ENCODE measurements around the gene ODAD4. TPM values are rescaled to one million over a fixed set of nuclear protein-coding genes. Genes with fewer than 3 reads are reported as not detected.

Gene ODAD4
- total RNA-seq, 2 experiments from 2014 or later = 1.7 to 2.0 TPM

- Mint-ChIP-seq H3K36me3 (ENCODE audit: low read depth) (peaks cover 64% of the 10 kb centered on the region), H3K27ac (no peak overlapping the region), H3K9me3 (no peaks in the 10 kb centered on the region), H3K4me3 (no peak overlapping the region), H3K27me3 (no peaks in the 10 kb centered on the region), H3K4me1 (peaks cover 47% of the 10 kb centered on the region)
- no peak for DNase-seq
- ChIA-PET POLR2A (interaction anchor here (1.4 kb wide), 1 partner anchor 34 kb away, joined by 3 read pairs; no protein-coding TSS in a partner anchor), CTCF (interaction anchor here (0.5 kb wide), 1 partner anchor 159 kb away, joined by 3 read pairs; no protein-coding TSS in a partner anchor)
Measured at GRCh38 chr17:41970901-41971331, 40.5 kb downstream of the ODAD4 start.

- ChIA-PET POLR2A (interaction anchor here (0.9 to 1.6 kb wide), 5 partner anchors 12 to 54 kb away, joined by 3 to 4 read pairs (median 3); partner anchors contain the start of genes ACLY and NKIRAS2), CTCF (no interaction called here)
- Mint-ChIP-seq H3K4me1 (peaks cover 50% of the 10 kb centered on the region), H3K4me3 (no peak overlapping the region), H3K27ac (no peak overlapping the region), H3K36me3 (ENCODE audit: low read depth) (peaks cover 73% of the 10 kb centered on the region), H3K9me3 (no peaks in the 10 kb centered on the region), H3K27me3 (no peaks in the 10 kb centered on the region)
- DNase-seq = no peak
Measured at GRCh38 chr17:41971721-41972523, 41.5 kb downstream of the ODAD4 start.

- Mint-ChIP-seq H3K27ac (no peak overlapping the region), H3K4me1 (peaks cover 44% of the 10 kb centered on the region)
- CTCF ChIA-PET = no interaction called here
Measured at GRCh38 chr17:41972571-41973407, 42.4 kb downstream of the ODAD4 start.

GRCh38 chr17:41973408-41973811 is 43.0 kb downstream of the ODAD4 start:
- Mint-ChIP-seq H3K9me3 (no peaks in the 10 kb centered on the region), H3K27ac (no peak overlapping the region), H3K4me1 (peaks cover 38% of the 10 kb centered on the region), H3K27me3 (no peaks in the 10 kb centered on the region), H3K4me3 (no peak overlapping the region), H3K36me3 (ENCODE audit: low read depth) (peaks cover 78% of the 10 kb centered on the region)
- CTCF ChIA-PET = interaction anchor here (0.7 kb wide), 1 partner anchor 8 kb away, joined by 3 read pairs; no protein-coding TSS in a partner anchor
- POLR2A ChIA-PET = interaction anchor here (1.5 to 1.6 kb wide), 2 partner anchors 30 to 55 kb away, joined by 4 read pairs; partner anchors contain the start of gene ACLY
- no peak for DNase-seq

More at GRCh38 chr17:41972571-41973407, 42.4 kb downstream of the ODAD4 start:
- POLR2A ChIA-PET = interaction anchor here (0.9 to 1.6 kb wide), 5 partner anchors 11 to 55 kb away, joined by 3 to 4 read pairs (median 3); partner anchors contain the start of genes ACLY and NKIRAS2
- no peaks in the 10 kb centered on the region for H3K27me3 Mint-ChIP-seq
- H3K4me3 Mint-ChIP-seq = no peak overlapping the region
- no peaks in the 10 kb centered on the region for H3K9me3 Mint-ChIP-seq
- DNase-seq = no peak
- H3K36me3 Mint-ChIP-seq (ENCODE audit: low read depth) = peaks cover 79% of the 10 kb centered on the region

GRCh38 chr17:41974031-41974430 is 43.6 kb downstream of the ODAD4 start:
- ChIA-PET CTCF (interaction anchor here (0.7 kb wide), 1 partner anchor 8 kb away, joined by 3 read pairs; no protein-coding TSS in a partner anchor), POLR2A (no interaction called here)
- peaks cover 75% of the 10 kb centered on the region for H3K36me3 Mint-ChIP-seq (ENCODE audit: low read depth)

GRCh38 chr17:41974658-41975057 is 44.2 kb downstream of the ODAD4 start:
- Mint-ChIP-seq H3K4me3 (no peak overlapping the region), H3K27ac (no peak overlapping the region), H3K36me3 (ENCODE audit: low read depth) (peaks cover 70% of the 10 kb centered on the region), H3K27me3 (no peaks in the 10 kb centered on the region), H3K4me1 (peaks cover 28% of the 10 kb centered on the region), H3K9me3 (no peaks in the 10 kb centered on the region)
- ChIA-PET POLR2A (interaction anchor here (1.2 to 3.6 kb wide), 3 partner anchors 8 to 138 kb away, joined by 3 to 32 read pairs (median 4); partner anchors contain the start of genes CNP and DHX58), CTCF (interaction anchor here (0.8 kb wide), 1 partner anchor 12 kb away, joined by 3 read pairs; no protein-coding TSS in a partner anchor)
- DNase-seq = no peak

More at GRCh38 chr17:41974031-41974430, 43.6 kb downstream of the ODAD4 start:
- Mint-ChIP-seq H3K9me3 (no peaks in the 10 kb centered on the region), H3K27me3 (no peaks in the 10 kb centered on the region), H3K4me3 (no peak overlapping the region), H3K27ac (no peak overlapping the region), H3K4me1 (peaks cover 33% of the 10 kb centered on the region)
- DNase-seq = no peak

GRCh38 chr17:41975099-41976083 is 45.0 kb downstream of the ODAD4 start:
- no peak for DNase-seq
- Mint-ChIP-seq H3K27me3 (no peaks in the 10 kb centered on the region), H3K9me3 (no peaks in the 10 kb centered on the region), H3K27ac (peak overlapping the region; percentile 18), H3K36me3 (ENCODE audit: low read depth) (peaks cover 72% of the 10 kb centered on the region), H3K4me1 (peaks cover 23% of the 10 kb centered on the region), H3K4me3 (no peak overlapping the region)
- ChIA-PET POLR2A (interaction anchor here (1.2 to 3.6 kb wide), 4 partner anchors 8 to 138 kb away, joined by 3 to 32 read pairs (median 6); partner anchors contain the start of genes CNP and DHX58), CTCF (interaction anchor here (0.8 to 1.0 kb wide), 2 partner anchors 9 to 12 kb away, joined by 3 to 6 read pairs; partner anchors contain the start of gene CNP)

- DNase-seq = no peak
- Mint-ChIP-seq H3K27ac (peak overlapping the region; percentile 64), H3K36me3 (ENCODE audit: low read depth) (peaks cover 76% of the 10 kb centered on the region), H3K4me1 (peaks cover 15% of the 10 kb centered on the region), H3K27me3 (no peaks in the 10 kb centered on the region), H3K4me3 (no peak overlapping the region), H3K9me3 (no peaks in the 10 kb centered on the region)
- ChIA-PET CTCF (interaction anchor here (1.0 kb wide), 1 partner anchor 10 kb away, joined by 6 read pairs; the partner anchor contains the start of gene CNP), POLR2A (interaction anchor here (1.5 to 3.6 kb wide), 3 partner anchors 9 to 137 kb away, joined by 4 to 32 read pairs (median 7); partner anchors contain the start of genes CNP and DHX58)
Measured at GRCh38 chr17:41976142-41976768, 45.8 kb downstream of the ODAD4 start.

- CTCF ChIA-PET = no interaction called here
- Mint-ChIP-seq H3K4me1 (peaks cover 6% of the 10 kb centered on the region), H3K9me3 (no peaks in the 10 kb centered on the region), H3K27ac (no peak overlapping the region), H3K36me3 (ENCODE audit: low read depth) (peaks cover 79% of the 10 kb centered on the region), H3K4me3 (no peak overlapping the region), H3K27me3 (no peaks in the 10 kb centered on the region)
- POLR2A ChIA-PET = interaction anchor here (3.6 kb wide), 1 partner anchor 11 kb away, joined by 32 read pairs; the partner anchor contains the start of gene CNP
- no peak for DNase-seq
Measured at GRCh38 chr17:41977991-41978390, 47.6 kb downstream of the ODAD4 start.

GRCh38 chr17:41982026-41982760 is 51.8 kb downstream of the ODAD4 start:
- no peak for DNase-seq
- Mint-ChIP-seq H3K36me3 (ENCODE audit: low read depth) (peaks cover 78% of the 10 kb centered on the region), H3K27me3 (no peaks in the 10 kb centered on the region), H3K4me3 (no peak overlapping the region), H3K27ac (no peak overlapping the region), H3K9me3 (no peaks in the 10 kb centered on the region), H3K4me1 (no peaks in the 10 kb centered on the region)
- POLR2A ChIA-PET = no interaction called here
- CTCF ChIA-PET = no interaction called here

- CTCF ChIA-PET = interaction anchor here (1.0 kb wide), 1 partner anchor 36 kb away, joined by 3 read pairs; the partner anchor contains the start of gene NKIRAS2
- Mint-ChIP-seq H3K36me3 (ENCODE audit: low read depth) (peaks cover 84% of the 10 kb centered on the region), H3K4me3 (no peak overlapping the region), H3K27me3 (no peaks in the 10 kb centered on the region), H3K9me3 (no peaks in the 10 kb centered on the region), H3K4me1 (no peaks in the 10 kb centered on the region), H3K27ac (no peak overlapping the region)
- POLR2A ChIA-PET = interaction anchor here (0.9 kb wide), 1 partner anchor 12 kb away, joined by 3 read pairs; no protein-coding TSS in a partner anchor
- DNase-seq = no peak
Measured at GRCh38 chr17:41984454-41984853, 54.0 kb downstream of the ODAD4 start.
